ENCODE data around the gene EVX2. TPM values are rescaled to one million over a fixed set of nuclear protein-coding genes. Genes with fewer than 3 reads are reported as not detected.

EVX2 gene
- total RNA-seq, 1 experiment from 2014 or later = not detected

- Mint-ChIP-seq H3K9me3 (ENCODE audit: unreplicated experiment) (no peaks in the 10 kb centered on the region), H3K4me1 (ENCODE audit: insufficient read depth, unreplicated experiment) (peaks cover 7% of the 10 kb centered on the region), H3K27me3 (ENCODE audit: insufficient read depth, unreplicated experiment) (peaks cover 22% of the 10 kb centered on the region), H3K27ac (ENCODE audit: low read depth, unreplicated experiment) (no peak overlapping the region), H3K4me3 (ENCODE audit: unreplicated experiment) (no peak overlapping the region), H3K36me3 (ENCODE audit: insufficient read depth, unreplicated experiment) (no peaks in the 10 kb centered on the region)
- TF ChIP-seq, protein P1, sequence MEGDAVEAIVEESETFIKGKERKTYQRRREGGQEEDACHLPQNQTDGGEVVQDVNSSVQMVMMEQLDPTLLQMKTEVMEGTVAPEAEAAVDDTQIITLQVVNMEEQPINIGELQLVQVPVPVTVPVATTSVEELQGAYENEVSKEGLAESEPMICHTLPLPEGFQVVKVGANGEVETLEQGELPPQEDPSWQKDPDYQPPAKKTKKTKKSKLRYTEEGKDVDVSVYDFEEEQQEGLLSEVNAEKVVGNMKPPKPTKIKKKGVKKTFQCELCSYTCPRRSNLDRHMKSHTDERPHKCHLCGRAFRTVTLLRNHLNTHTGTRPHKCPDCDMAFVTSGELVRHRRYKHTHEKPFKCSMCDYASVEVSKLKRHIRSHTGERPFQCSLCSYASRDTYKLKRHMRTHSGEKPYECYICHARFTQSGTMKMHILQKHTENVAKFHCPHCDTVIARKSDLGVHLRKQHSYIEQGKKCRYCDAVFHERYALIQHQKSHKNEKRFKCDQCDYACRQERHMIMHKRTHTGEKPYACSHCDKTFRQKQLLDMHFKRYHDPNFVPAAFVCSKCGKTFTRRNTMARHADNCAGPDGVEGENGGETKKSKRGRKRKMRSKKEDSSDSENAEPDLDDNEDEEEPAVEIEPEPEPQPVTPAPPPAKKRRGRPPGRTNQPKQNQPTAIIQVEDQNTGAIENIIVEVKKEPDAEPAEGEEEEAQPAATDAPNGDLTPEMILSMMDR (IDR thresholded peaks at IDR 0.05; ENCODE audit: unreplicated experiment) = no peak
- BruUV-seq (replicated peaks) = no TSS peak
- CTCF ChIA-PET = interaction anchor here (1.6 kb wide), 1 partner anchor 10 kb away, joined by 8 read pairs; no protein-coding TSS in a partner anchor
- POLR2A ChIA-PET = no interaction called here
- intact Hi-C loops (cut with micrococcal nuclease) = no loop called here
- DNase-seq (ENCODE audit: unreplicated experiment) = no peak
Observed at GRCh38 chr2:176107731-176108181, 24.0 kb upstream of the EVX2 start.

GRCh38 chr2:176106581-176107539, 23.1 kb upstream of the EVX2 start, which contains the start of gene HOXD11:
TSS of gene HOXD11 (plus strand) at chr2:176107280. CDS start at chr2:176107356, 76 bp downstream.
- Mint-ChIP-seq H3K9me3 (ENCODE audit: unreplicated experiment) (no peaks in the 10 kb centered on the region), H3K4me3 (ENCODE audit: unreplicated experiment) (peak within 1 kb of the TSS; percentile 24), H3K36me3 (ENCODE audit: insufficient read depth, unreplicated experiment) (no peaks in the 10 kb centered on the region), H3K27me3 (ENCODE audit: insufficient read depth, unreplicated experiment) (peaks cover 22% of the 10 kb centered on the region), H3K27ac (ENCODE audit: low read depth, unreplicated experiment) (peak within 1 kb of the TSS; percentile 41), H3K4me1 (ENCODE audit: insufficient read depth, unreplicated experiment) (peaks cover 7% of the 10 kb centered on the region)
- DNase-seq (ENCODE audit: unreplicated experiment) = peak; percentile 42
- BruUV-seq (replicated peaks) = no TSS peak
- TF ChIP-seq, protein P1 (IDR thresholded peaks at IDR 0.05; ENCODE audit: unreplicated experiment) = no peak
- ChIA-PET CTCF (interaction anchor here (0.7 to 1.6 kb wide), 4 partner anchors 9 to 448 kb away, joined by 3 to 8 read pairs (median 3); partner anchors contain the start of gene HOXD10), POLR2A (interaction anchor here (1.0 kb wide), 1 partner anchor 10 kb away, joined by 4 read pairs; no protein-coding TSS in a partner anchor)
- intact Hi-C loops (cut with micrococcal nuclease) = no loop called here

- ChIA-PET CTCF (interaction anchor here (0.7 to 1.6 kb wide), 4 partner anchors 8 to 854 kb away, joined by 3 to 8 read pairs (median 4); no protein-coding TSS in a partner anchor), POLR2A (interaction anchor here (1.0 kb wide), 1 partner anchor 9 kb away, joined by 4 read pairs; no protein-coding TSS in a partner anchor)
- TF ChIP-seq, protein P1 (IDR thresholded peaks at IDR 0.05; ENCODE audit: unreplicated experiment) = no peak
- H3K9me3 Mint-ChIP-seq (ENCODE audit: unreplicated experiment) = no peaks in the 10 kb centered on the region
- DNase-seq (ENCODE audit: unreplicated experiment) = no peak
- no peaks in the 10 kb centered on the region for H3K36me3 Mint-ChIP-seq (ENCODE audit: insufficient read depth, unreplicated experiment)
- peak overlapping the region; percentile 24 for H3K4me3 Mint-ChIP-seq (ENCODE audit: unreplicated experiment)
- peaks cover 22% of the 10 kb centered on the region for H3K27me3 Mint-ChIP-seq (ENCODE audit: insufficient read depth, unreplicated experiment)
- no TSS peak for BruUV-seq (replicated peaks)
- H3K27ac Mint-ChIP-seq (ENCODE audit: low read depth, unreplicated experiment) = peak overlapping the region; percentile 41
- intact Hi-C loops (cut with micrococcal nuclease) = no loop called here
- peaks cover 7% of the 10 kb centered on the region for H3K4me1 Mint-ChIP-seq (ENCODE audit: insufficient read depth, unreplicated experiment)
Observed at GRCh38 chr2:176105730-176106580, 22.2 kb upstream of the EVX2 start.
